Heart right ventricle (tissue), 16 donors: ENCODE measurements around the gene SHKBP1. TPM values are rescaled to one million over a fixed set of nuclear protein-coding genes. Genes with fewer than 3 reads are reported as not detected.

Source experiments
- ATAC-seq, 8 donors: fragments of 200-7000 bp; cut with Tn5 transposase; one replicate each; pipeline ENCODE4 v1.9.1; 2020; ENCODE audit warnings: mild to moderate bottlenecking in 8 of 8, moderate library complexity in 8 of 8, moderate number of reproducible peaks in 1 of 8
- DNase-seq, 2 donors: peaks; one replicate each; pipeline ENCODE4 v3.0.0-alpha.2; 2020
- H3K27ac ChIP-seq, 10 donors: fragments of 200-600 bp; sonication (generic) in 2 of 10; one replicate each; pipeline versions ENCODE4 v1.5.0 to v1.8.0; 2020 to 2022; ENCODE audit warnings: mild to moderate bottlenecking in 3 of 10
- H3K27me3 ChIP-seq, 7 donors: fragments of 200-600 bp; one replicate each; pipeline ENCODE4 v1.8.0; 2021 to 2022; ENCODE audit warnings: mild to moderate bottlenecking in 2 of 7
- H3K36me3 ChIP-seq, 9 donors: fragments of 200-600 bp; sonication (generic) in 1 of 9; one replicate each; pipeline versions ENCODE4 v1.5.0 to v1.8.0; 2020 to 2022; ENCODE audit warnings: mild to moderate bottlenecking in 2 of 9
- H3K4me1 ChIP-seq, 9 donors: fragments of 200-600 bp; sonication (generic) in 1 of 9; one replicate each; pipeline versions ENCODE4 v1.5.0 to v1.8.0; 2020 to 2022; ENCODE audit warnings: mild to moderate bottlenecking in 4 of 9
- H3K4me3 ChIP-seq, 10 donors: fragments of 200-600 bp; sonication (generic) in 2 of 10; one replicate each; pipeline versions ENCODE4 v1.5.0 to v1.8.0; 2020 to 2022; ENCODE audit warnings: mild to moderate bottlenecking in 7 of 10, moderate library complexity in 2 of 10
- H3K9me3 ChIP-seq, 11 donors: fragments of 200-600 bp in 10 of 11; sonication (generic) in 2 of 11; one replicate each; pipeline versions ENCODE4 v1.5.0 to v1.8.0; 2013 to 2022; ENCODE audit warnings: mild to moderate bottlenecking in 2 of 11, control low read depth in 1 of 11, moderate library complexity in 1 of 11
- WGBS, 2 donors: extraction: QIAGEN DNeasy Blood & Tissue Kit; methylation state at CpG; one replicate each; pipeline ENCODE4 v1.1.7; 2013; ENCODE audit warnings: inconsistent platforms in 1 of 2; 5-methylcytosine and 5-hydroxymethylcytosine counted together
- intact Hi-C, 10 donors: fragments of 100-400 bp; cut with DNase I; formaldehyde crosslinking; loops; one replicate each; pipeline versions ENCODE4 v1.11.1 to v1.14.2; 2022
- polyA plus RNA-seq, 2 donors: library from polyadenylated mRNA; stranded (reverse); fragments of 200-250 nt; gene quantifications; one replicate each; pipeline ENCODE4 v1.2.3, GENCODE V29; 2013
- total RNA-seq, 10 donors: library from RNA; stranded (reverse); fragmentation: NEBNext Ultra II Directional in 3 of 10; extraction: Animal tissue kit (Norgen Biotek cat#: 25700) in 3 of 10; gene quantifications; one replicate each; pipeline versions ENCODE4 v1.2.1 to v1.2.4, GENCODE V29; 2021 to 2023
- TF ChIP-seq, protein P1 (sequence below), 9 donors: fragments of 200-600 bp; sonication (generic) in 2 of 9; IDR thresholded peaks; one replicate each; pipeline versions ENCODE4 v1.5.0 to v1.8.0; 2021 to 2022; ENCODE audit warnings: antibody characterized with exemption in 9 of 9, mild to moderate bottlenecking in 5 of 9, moderate library complexity in 1 of 9
- donor health status: Arrhythmogenic right ventricular cardiomyopathy.
- donor health status: ischemic (EF 13 %, LVEDD 7.1; RV severe dilation, severe dysfunction).
- donor health status: healthy with polysubstance abuse.
- donor health status: DM: no; HTN: yes; CAD: no.
- donor health status: DM: no; HTN: no; CAD: no.
- donor health status: ischemic (EF 25% LVEDD 6.9; RV normal size, moderate dysfunction).
- donor health status: ischemic (EF 25% LVEDD 5.7; RV mildly dilated, moderate dysfunction).
- donor health status: healthy.
- donor health status: DM: yes; HTN: yes; CAD: no.
- donor health status: Ischemic cardiomyopathy.
- donor health status: ischemic (EF 35%, LVEDD 5.7; RV mildly dilated, moderate dysfunction).
- donor health status: nonischemic (EF 11% LVEDD 7.7; RV severe dilation, severe dysfunction).
- donor health status: DM: yes; HTN: yes; CAD: no.
- donor health status: PGD.
- donor health status: ischemic (EF 29% LVEDD 5.4; RV normal size, mild dysfunction).
- donor health status: nonischemic (EF 23%, LVEDD 6.1; RV moderate dilation, normal function).

Gene SHKBP1
- total and polyA plus RNA-seq, 12 donors, result 12.0 to 43.1 (median 16.4) TPM

DNA sequence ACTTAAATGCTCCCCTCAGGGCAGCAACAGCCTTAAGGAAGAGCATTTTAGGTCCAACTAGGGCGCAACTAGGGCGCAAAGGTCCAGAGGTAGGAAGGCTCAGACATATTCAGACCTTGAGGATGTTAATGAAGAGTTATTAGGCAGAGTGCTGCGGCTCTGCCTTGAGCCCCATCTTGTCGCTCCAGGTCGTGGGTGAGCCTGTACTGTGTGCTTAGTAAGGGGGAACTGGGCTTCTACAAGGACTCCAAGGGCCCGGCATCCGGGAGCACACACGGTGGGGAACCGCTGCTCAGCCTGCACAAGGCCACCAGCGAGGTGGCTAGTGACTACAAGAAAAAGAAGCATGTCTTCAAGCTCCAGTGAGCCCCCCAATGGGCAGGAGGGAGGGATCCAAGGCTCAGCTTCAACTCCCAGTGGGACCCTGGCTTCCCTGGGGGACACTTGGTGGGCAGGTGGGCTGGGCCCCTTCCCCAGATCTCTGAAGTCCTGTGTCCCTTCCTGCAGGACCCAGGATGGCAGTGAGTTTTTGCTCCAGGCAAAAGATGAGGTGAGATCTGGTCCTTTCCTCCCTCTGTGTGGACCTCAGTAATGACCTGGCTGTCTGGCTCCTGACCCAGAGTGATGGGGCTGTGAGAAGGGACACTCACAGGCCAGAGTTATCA is 4.7 kb upstream of the SHKBP1 start:
- no peak overlapping the region for H3K4me3 ChIP-seq
- H3K9me3 ChIP-seq, result no peaks in the 10 kb centered on the region
- no peak overlapping the region for H3K27ac ChIP-seq
- 77 to 84% methylated on average over 10 of the region's 10 CpGs for WGBS, 2 donors
- peaks cover 4 to 23% (median 13%) of the 10 kb centered on the region in 9 donors for H3K4me1 ChIP-seq
- DNase-seq, result no peak
- intact Hi-C loops, result loop anchor here in 1 of 10 donors (2.0 kb wide), 1 partner anchor 27 kb away; no protein-coding TSS in a partner anchor
- ATAC-seq, result no peak
- H3K27me3 ChIP-seq, result peaks cover 0 to 22% (median 16%) of the 10 kb centered on the region in 7 donors
- no peaks in the 10 kb centered on the region for H3K36me3 ChIP-seq
- TF ChIP-seq, protein P1, sequence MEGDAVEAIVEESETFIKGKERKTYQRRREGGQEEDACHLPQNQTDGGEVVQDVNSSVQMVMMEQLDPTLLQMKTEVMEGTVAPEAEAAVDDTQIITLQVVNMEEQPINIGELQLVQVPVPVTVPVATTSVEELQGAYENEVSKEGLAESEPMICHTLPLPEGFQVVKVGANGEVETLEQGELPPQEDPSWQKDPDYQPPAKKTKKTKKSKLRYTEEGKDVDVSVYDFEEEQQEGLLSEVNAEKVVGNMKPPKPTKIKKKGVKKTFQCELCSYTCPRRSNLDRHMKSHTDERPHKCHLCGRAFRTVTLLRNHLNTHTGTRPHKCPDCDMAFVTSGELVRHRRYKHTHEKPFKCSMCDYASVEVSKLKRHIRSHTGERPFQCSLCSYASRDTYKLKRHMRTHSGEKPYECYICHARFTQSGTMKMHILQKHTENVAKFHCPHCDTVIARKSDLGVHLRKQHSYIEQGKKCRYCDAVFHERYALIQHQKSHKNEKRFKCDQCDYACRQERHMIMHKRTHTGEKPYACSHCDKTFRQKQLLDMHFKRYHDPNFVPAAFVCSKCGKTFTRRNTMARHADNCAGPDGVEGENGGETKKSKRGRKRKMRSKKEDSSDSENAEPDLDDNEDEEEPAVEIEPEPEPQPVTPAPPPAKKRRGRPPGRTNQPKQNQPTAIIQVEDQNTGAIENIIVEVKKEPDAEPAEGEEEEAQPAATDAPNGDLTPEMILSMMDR (IDR thresholded peaks at IDR 0.05), result no peak

DNA sequence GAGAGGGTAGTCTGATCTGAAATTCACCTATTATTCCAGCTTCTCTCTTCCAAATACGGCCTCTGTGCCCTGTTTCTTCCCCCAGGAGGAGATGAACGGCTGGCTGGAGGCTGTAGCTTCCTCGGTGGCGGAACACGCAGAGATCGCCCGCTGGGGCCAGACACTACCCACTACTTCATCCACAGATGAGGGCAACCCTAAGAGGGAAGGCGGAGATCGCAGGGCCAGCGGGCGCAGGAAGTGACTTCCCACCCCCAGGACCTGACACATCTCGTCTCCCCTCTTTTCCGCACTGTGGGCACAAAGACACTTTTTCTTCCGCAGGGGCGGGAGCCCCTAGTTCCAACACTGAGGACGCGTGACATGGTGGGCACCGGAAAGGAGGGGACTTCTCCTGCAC is 1.3 kb upstream of the SHKBP1 start:
- ATAC-seq (no peak), DNase-seq (no peak)
- no peak overlapping the region for H3K4me3 ChIP-seq
- 66 to 70% methylated on average over 18 of the region's 18 CpGs for WGBS, 2 donors
- no peaks in the 10 kb centered on the region for H3K9me3 ChIP-seq
- peaks cover 0 to 33% (median 13%) of the 10 kb centered on the region in 9 donors for H3K4me1 ChIP-seq
- H3K36me3 ChIP-seq, result peaks cover 0 to 22% (median 0%) of the 10 kb centered on the region in 9 donors
- intact Hi-C loops, result loop anchor here in 1 of 10 donors (5.0 kb wide), 1 partner anchor 33 kb away; no protein-coding TSS in a partner anchor
- TF ChIP-seq, protein P1 (IDR thresholded peaks at IDR 0.05), result no peak
- no peak overlapping the region for H3K27ac ChIP-seq
- no peaks in the 10 kb centered on the region for H3K27me3 ChIP-seq

DNA sequence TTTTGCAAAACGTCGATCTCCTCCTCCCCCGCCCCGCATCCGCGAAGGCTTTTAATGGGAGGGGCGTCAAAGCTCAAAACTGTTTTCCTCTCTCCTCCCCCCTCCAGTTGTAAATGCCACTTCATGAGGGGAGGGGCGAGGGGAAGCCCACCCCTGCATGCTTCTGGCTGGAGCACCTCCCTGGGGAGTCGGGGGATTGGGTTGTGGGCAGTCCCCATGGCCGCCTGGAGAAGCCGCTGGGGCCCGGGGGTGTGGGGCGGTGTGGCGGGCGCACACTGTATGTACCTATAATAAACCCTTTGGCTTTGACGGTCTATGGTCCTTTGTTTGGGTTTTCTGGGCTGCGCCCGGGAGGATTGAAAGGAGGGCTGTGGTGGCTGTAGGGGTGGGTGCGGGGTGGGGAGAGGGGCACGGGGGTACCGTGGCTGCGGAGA is 505 bp upstream of the SHKBP1 start:
- H3K36me3 ChIP-seq, result peaks cover 0 to 30% (median 3%) of the 10 kb centered on the region in 9 donors
- peak overlapping the region; percentile 23 to 85 (median 74) for H3K4me3 ChIP-seq
- ATAC-seq (peak; percentile 1 to 26 (median 12)), DNase-seq (no peak)
- intact Hi-C loops, result loop anchor here in 1 of 10 donors (5.0 kb wide), 1 partner anchor 34 kb away; no protein-coding TSS in a partner anchor
- no peaks in the 10 kb centered on the region for H3K9me3 ChIP-seq
- no peaks in the 10 kb centered on the region for H3K27me3 ChIP-seq
- H3K4me1 ChIP-seq, result peaks cover 0 to 38% (median 13%) of the 10 kb centered on the region in 9 donors
- H3K27ac ChIP-seq, result peak overlapping the region in 8 of 10 donors; percentile 62 to 93 (median 85)
- 1 to 3% methylated on average over 22 of the region's 22 CpGs for WGBS, 2 donors
- TF ChIP-seq, protein P1 (IDR thresholded peaks at IDR 0.05), result no peak

DNA sequence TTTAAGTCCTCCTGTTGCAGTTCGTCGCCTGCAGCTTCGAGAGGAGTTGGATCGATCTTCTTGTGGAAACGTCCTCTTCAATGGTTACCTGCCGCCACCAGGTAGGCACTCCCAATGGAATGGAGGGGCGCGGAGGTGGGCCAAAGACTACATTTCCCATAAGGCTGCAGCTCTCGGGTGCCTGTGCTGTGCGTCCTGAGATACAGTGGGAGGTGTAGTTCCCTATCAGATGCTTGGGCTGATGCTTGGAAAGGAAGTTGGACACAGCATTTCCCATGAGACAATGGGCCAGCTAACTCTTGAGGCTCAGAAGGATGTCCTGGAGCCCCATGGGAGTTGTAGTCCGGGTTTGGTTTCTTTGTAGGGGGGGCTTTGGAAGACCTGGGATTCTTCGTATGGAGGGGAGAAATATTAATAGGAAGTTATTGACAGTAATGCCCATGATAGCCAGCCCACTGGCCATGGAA is 1.8 kb downstream of the SHKBP1 start:
- TF ChIP-seq, protein P1 (IDR thresholded peaks at IDR 0.05), result no peak
- H3K4me3 ChIP-seq, result no peak overlapping the region
- DNase-seq, result peak in 1 of 2 donors; percentile 47
- H3K27ac ChIP-seq, result peak overlapping the region in 1 of 10 donors; percentile 6
- no peaks in the 10 kb centered on the region for H3K9me3 ChIP-seq
- intact Hi-C loops, result loop anchor here in 1 of 10 donors (5.0 kb wide), 1 partner anchor 36 kb away; no protein-coding TSS in a partner anchor
- H3K4me1 ChIP-seq, result peaks cover 0 to 38% (median 13%) of the 10 kb centered on the region in 9 donors
- peak in 3 of 8 donors; percentile 17 to 35 (median 23) for ATAC-seq
- peaks cover 0 to 53% (median 16%) of the 10 kb centered on the region in 9 donors for H3K36me3 ChIP-seq
- 67 to 71% methylated on average over 12 of the region's 12 CpGs for WGBS, 2 donors
- H3K27me3 ChIP-seq, result no peaks in the 10 kb centered on the region
